OCI-M2 (cell line): ENCODE data around the gene OR51B4.
"Not testable (repeated sequence)": the region's sequence is repeated elsewhere in the genome, so short reads cannot be mapped to it uniquely, and the experiment has no call there.

Experiments
- DNase-seq: peaks from one replicate; lab custom pipeline; 2025; ENCODE audit not compliant: unreplicated experiment; lab: John Stamatoyannopoulos, UW

Gene OR51B4

DNA sequence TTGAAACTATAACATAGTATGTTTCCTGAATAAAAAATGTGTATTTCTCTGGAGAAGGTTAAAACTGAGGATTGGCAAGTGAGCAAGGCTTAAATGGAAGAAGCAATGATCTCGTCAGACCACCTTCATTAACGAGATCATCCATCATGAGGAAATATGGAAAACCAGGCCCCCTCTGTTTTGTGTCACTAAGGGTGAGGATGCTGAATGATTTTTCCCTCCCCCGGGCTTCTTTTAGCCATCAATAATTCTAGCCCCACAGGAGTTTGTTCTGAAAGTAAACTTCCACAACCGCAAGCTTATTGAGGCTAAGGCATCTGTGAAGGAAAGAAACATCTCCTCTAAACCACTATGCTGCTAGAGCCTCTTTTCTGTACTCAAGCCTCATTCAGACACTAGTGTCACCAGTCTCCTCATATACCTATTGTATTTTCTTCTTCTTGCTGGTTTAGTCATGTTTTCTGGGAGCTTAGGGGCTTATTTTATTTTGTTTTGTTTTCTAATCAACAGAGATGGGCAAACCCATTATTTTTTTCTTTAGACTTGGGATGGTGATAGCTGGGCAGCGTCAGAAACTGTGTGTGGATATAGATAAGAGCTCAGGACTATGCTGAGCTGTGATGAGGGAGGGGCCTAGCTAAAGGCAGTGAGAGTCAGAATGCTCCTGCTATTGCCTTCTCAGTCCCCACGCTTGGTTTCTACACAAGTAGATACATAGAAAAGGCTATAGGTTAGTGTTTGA, 26.2 kb downstream of the OR51B4 start:
- DNase-seq: peak; percentile 77

DNA sequence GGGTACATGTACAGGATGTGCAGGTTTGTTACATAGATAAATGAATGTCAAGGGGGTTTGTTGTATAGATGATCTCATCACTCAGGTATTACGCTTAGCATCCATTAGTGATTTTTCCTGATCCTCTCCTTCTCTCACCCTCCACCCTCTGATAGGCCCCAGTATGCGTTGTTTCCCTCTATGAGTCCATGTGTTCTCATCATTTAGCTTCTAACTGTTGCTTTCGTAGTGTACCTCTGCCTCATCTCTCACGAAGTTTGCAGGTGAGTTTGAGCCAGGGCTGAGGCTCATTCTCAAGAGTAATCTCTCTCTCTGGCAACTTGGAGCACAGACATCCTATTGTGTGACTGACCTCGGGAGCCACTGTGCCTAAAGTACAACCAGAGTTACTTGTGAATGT, 27.4 kb downstream of the OR51B4 start:
- no peak for DNase-seq

DNA sequence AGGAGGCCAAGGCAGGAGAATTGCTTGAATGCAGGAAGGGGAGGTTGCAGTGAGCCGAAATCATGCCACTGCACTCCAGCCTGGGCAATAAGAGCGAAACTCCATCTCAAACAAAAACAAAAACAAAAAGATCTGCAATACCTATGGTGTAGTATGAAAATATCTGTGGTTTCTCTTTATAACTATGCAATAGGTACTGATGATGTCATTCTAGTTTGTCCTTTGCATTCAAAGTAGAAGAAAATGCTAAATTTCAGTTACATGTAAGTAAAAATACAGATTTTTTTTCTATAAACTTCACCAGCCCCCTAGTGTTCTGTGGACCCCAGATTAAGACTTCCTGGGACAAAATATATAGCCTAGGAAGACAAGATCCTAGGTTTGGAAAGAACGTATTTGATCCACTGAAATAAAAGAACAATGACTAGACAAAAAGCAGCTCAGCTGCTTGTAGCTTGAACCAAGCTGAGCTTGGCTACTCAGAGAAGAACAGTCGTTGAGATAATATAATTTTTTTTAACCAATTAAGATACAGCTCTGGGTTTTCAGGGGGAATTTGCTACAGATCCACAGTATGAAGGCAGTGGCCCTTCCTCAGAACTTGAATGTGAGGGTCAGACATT, 29.2 kb downstream of the OR51B4 start:
- DNase-seq: no peak

DNA sequence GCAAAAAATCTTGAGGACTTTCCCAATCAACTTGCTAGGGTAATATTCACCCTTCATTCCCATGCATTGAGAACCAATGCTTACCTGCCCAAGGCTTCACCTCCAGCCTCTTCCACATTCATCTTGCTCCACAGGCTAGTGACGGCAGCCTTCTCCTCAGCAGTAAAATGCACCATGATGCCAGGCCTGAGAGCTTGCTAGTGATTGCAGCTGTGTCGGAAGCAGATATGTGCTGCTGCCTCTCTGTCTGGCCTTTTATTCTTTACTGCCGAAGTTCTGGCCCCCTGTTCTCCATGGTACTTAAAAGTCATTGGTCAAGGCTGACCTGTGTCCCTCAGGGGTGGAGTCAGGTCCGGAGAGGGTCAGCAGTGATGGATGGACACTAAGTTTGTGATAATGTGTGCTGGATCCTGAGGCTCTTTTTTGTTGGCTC, 32.0 kb downstream of the OR51B4 start, which contains the start of gene HBE1:
Gene HBE1 (minus strand): TSS at position 231 of the 433 bp plus-strand sequence. CDS start 55 bp downstream, at position 176.
- DNase-seq: no peak

DNA sequence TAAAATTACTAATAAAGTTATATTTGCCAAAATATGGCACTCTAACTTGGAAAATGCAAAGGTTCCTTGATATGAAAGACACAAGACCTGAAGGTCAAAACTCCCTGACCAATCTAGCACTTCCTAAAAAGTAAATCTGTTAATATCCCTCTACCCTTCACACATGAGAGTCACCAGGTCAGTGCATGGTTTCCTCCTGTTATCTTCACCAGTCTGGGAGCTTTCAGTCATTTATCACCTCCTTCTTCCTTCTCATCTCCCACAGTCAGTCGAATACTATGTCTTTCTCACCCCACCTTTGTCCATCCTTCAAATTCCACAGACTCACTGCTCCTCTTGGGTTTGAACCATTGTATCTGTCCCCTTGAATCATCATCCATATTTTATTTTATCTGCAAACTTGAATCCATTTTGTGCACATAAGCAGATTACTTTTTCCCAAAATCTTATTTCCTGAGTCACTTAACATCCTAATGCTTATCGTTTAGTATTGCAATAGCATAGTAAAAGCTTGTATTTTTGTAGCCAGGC, 34.6 kb downstream of the OR51B4 start:
- DNase-seq: no peak

DNA sequence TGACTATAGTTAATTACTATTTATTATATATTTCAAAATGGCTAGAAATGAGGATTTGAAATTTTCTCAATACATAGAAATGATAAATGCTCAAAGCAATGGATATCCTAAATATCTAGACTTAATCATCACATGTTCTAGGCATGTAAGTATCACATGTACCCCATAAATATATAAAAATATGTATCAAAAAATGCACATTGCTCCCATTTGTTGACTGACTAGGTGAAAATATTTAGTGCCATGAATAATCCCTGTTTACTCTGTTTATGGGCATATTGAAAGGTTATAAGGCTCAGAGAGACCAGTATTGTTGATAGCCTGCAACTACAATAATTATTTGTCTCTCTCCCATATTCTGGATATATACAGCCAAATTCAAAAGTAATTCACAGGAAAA, 35.1 kb downstream of the OR51B4 start:
- DNase-seq: no peak

DNA sequence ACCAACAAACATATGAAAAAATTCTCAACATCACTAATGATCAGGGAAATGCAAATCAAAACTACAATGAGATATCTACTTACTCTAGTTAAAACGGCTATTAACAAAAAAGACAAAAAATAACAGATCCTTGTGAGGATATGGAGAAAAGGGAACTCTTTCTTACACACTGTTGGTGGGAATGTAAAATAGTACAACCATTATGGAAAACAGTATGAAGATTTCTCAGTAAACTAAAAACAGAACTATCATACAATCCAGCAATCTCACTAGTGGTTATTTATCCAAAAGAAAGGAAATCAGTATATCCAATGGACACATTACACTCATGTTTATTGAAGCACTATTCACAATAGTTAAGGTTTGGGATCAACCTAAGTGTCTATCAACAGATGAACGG, 35.9 kb downstream of the OR51B4 start:
- DNase-seq: no peak

DNA sequence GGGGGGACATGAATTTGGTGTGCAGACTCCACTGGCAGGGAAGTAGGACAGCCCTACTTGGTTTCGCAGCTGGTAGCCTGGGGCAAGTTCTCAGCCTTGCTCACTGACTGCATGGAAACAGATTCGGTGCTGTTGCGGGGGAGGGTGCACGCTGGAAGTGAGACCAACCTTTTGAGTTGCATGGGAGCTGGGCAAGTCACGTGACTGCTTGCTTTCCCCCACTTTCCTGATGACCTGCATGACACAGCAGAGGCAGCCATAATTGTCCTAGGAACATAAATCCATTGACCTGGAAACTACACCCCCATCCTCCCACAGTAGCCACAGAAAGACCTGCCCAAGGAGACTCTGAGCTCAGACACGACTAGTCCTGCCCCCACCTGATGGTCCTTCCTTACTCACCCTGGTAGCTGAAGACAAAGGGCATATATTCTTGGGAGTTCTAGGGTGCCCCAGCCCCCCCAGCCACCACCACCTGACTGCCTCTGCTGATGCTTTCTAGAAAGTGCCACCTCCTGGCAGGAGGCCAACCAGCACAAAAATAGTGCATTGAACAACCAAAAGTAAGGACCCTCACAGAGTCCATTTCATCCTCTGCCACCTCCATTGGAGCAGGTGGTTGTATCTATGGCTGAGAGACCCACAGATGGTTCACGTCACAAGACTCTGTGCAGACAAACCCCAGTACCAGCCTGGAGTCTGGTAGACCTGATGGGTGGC, 43.0 kb downstream of the OR51B4 start:
- no peak for DNase-seq

DNA sequence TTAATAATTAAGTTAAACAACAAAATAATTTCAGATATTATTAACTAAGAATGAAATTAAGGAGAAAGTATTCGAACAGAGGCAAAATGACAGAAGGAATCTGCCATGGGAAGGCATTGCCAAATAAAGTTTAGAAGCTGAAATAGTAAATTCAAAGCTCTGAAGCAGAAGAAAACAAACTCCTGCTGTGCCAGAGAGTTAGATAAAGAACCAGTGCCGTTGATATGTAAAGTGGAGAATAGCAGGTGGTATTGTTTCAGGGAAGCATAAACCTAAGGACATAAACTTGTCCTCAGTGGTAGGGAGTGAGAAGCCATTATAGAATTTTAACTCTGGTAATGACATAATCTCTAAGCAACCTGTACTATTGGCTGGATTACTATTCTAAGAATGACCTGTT, 44.5 kb downstream of the OR51B4 start:
- DNase-seq: no peak

DNA sequence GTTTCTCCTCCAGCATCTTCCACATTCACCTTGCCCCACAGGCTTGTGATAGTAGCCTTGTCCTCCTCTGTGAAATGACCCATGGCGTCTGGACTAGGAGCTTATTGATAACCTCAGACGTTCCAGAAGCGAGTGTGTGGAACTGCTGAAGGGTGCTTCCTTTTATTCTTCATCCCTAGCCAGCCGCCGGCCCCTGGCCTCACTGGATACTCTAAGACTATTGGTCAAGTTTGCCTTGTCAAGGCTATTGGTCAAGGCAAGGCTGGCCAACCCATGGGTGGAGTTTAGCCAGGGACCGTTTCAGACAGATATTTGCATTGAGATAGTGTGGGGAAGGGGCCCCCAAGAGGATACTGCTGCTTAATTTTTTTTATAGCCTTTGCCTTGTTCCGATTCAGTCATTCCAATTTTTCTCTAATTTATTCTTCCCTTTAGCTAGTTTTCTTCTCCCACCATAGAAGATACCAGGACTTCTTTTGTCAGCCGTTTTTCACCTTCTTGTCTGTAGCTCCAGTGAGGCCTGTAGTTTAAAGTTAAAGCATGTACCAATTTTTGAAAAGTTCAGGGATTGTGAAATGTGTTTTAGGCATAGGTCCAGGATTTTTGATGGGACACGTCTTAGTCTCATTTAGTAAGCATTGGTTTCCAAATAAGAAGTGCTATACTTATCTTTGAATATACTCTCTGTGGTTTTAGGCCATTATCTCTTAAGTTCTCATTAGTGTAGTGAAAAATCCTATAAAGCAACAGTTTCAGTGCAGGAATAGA, 46.9 kb downstream of the OR51B4 start, which contains the start of gene HBG2:
Gene HBG2 (minus strand): TSS at position 136 of the 768 bp plus-strand sequence. CDS start 53 bp downstream, at position 83.
- DNase-seq: not testable (repeated sequence)

DNA sequence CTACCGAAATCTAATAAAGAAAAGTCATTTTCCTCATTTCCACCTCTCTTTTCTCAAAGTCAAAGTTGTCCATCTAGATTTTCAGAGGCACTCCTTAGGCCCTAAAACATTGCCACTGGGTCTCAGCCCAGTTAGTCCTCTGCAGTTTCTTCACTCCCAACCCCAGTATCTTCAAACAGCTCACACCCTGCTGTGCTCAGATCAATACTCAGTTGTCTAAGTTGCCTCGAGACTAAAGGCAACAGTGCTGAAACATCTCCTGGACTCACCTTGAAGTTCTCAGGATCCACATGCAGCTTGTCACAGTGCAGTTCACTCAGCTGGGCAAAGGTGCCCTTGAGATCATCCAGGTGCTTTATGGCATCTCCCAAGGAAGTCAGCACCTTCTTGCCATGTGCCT, 47.7 kb downstream of the OR51B4 start:
- not testable (repeated sequence) for DNase-seq

DNA sequence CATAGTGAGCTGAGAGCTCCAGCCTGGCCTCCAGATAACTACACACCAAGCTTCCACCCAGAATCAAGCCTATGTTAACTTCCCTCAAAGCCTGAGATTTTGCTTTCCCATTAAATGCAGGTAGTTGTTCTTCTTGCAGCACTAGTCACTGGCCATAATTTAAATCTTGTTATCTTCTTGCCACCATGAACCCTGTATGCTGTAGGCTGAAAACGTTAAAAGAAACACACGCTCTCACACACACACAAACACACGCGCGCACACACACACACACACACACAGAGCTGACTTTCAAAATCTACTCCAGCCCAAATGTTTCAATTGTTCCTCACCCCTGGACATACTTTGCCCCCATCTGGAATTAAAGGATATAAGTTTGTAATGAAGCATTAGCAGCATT, 48.3 kb downstream of the OR51B4 start:
- DNase-seq: not testable (repeated sequence)

DNA sequence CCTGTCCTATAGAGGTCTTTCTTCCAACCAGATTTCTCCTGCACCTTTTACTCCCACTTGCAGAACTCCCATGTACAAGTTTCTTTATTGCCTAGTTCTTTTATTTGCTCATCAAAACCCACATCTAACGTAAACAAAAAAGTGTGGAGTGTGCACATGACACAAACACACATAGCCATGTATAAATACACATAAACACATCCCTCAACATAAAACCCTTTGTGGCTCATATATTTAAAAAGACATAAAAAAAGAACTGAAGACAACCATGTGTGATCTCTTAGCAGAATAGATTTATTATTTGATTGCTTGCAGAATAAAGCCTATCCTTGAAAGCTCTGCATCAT, 48.9 kb downstream of the OR51B4 start:
- DNase-seq: no peak

DNA sequence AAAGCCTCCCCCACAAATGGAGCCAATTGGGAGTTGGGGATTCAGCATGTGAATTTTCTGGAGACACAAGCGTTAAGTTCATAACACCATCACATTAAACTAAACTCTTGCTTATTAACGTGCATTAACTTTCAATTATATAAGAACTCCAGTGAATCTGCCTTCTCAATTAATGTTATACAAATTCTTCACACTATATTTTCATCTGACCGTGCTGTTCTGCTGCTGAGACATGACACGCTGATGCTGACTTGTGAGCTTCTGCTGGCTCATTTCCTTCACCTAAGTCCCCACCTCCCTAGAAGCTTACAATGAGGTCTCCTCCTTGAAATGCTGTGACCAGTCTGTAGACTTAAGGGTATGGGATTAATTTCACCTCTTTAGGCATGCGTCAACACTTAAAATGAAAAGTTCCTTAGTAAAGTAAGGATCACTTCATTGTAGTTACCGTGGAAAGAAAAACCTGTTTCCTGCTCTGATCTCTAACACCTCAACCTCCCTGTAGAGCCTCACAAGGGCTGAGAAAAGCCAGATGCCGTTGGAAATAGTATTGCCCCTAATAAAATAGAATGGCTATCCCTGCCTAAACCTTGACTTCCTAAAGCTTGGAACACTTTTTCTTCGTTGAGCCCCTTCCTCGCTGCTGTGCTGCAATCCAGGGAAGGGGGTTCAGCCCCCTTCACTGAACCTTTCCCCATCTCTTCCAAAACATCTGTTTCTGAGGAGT, 49.4 kb downstream of the OR51B4 start:
- DNase-seq: no peak

DNA sequence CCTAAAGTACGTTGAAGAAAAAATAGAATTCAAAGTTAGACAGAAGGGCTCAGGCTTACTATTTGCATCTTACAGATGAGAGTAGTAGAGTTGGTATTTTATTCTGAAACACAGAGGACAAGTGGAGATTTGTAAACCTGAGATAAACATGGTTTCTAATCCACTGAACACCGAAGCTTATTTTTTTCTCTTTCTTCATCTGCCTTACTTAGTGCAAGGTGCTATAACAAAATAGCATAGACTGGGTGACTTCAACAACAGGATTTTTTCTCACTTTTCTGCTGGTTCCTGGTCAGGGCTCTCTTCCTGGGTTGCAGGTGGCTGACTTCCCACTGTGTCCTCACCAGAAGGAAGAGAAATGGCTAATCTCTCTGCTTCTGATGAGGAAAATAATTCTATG, 50.0 kb downstream of the OR51B4 start:
- no peak for DNase-seq
